Ovary (tissue), 10 donors: ENCODE measurements around the gene NDUFB6. TPM values are rescaled to one million over a fixed set of nuclear protein-coding genes. Genes with fewer than 3 reads are reported as not detected.
"Not testable (repeated sequence)": the region's sequence is repeated elsewhere in the genome, so short reads cannot be mapped to it uniquely, and the experiment has no call there.

ENCODE experiments used
- DNase-seq, 5 donors: peaks; one replicate each; pipeline ENCODE4 v3.0.0-alpha.2; 2019 to 2020
- H3K27ac ChIP-seq, 2 donors: fragments of 200-600 bp; one replicate each; pipeline versions ENCODE4 v1.5.1 to v1.8.0; 2019 to 2022
- H3K27me3 ChIP-seq: fragments of 200-600 bp; one replicate; pipeline ENCODE4 v1.8.0; 2022
- H3K36me3 ChIP-seq: fragments of 200-600 bp; sonication (generic); one replicate; pipeline ENCODE4 v1.5.1; 2019
- H3K4me1 ChIP-seq: one replicate; pipeline ENCODE4 v1.8.1; 2013; ENCODE audit warnings: mild to moderate bottlenecking, moderate library complexity; ENCODE audit not compliant: insufficient read depth
- H3K4me3 ChIP-seq: fragments of 200-600 bp; sonication (generic); one replicate; pipeline ENCODE4 v1.5.1; 2017
- H3K9me3 ChIP-seq, 2 donors: fragments of 200-600 bp in 1 of 2; sonication (generic) in 1 of 2; one replicate each; pipeline versions ENCODE4 v1.5.1 to v1.8.1; 2013 to 2019; ENCODE audit warnings: mild to moderate bottlenecking in 1 of 2, moderate library complexity in 1 of 2
- EP300 ChIP-seq: sonication (generic); formaldehyde crosslinking; IDR thresholded peaks from one replicate; pipeline ENCODE4 v1.6.1; 2017; ENCODE audit warnings: antibody characterized with exemption
- POLR2A ChIP-seq: fragments of 450-650 bp; IDR thresholded peaks from one replicate; pipeline ENCODE4 v1.6.1; 2017; ENCODE audit warnings: antibody characterized with exemption, mild to moderate bottlenecking, moderate library complexity
- WGBS, 3 donors: extraction: QIAGEN DNeasy Blood & Tissue Kit in 1 of 3; methylation state at CpG; one replicate each; pipeline versions ENCODE4 v1.1.5 to v1.1.7; 2013 to 2017; 5-methylcytosine and 5-hydroxymethylcytosine counted together
- intact Hi-C, 4 donors: fragments of 100-400 bp; cut with DNase I; formaldehyde crosslinking; loops; one replicate each; pipeline versions ENCODE4 v1.11.0 to v1.15.1; 2022 to 2023
- long read RNA-seq, 3 donors: library from polyadenylated mRNA in 2 of 3; unstranded in 2 of 3; transcript quantifications; one replicate each; pipeline ENCODE4 v2.0.0 and lab custom pipeline, GENCODE V29; 2021 to 2026
- polyA plus RNA-seq, 2 donors: library from polyadenylated mRNA; stranded (reverse); fragments of 200-250 nt in 1 of 2; fragments of 350-450 nt in 1 of 2; fragmentation: Illumina TruSeq in 1 of 2; extraction: RNeasy Lipid Tissue Mini Kit (QIAGEN cat#74804) in 1 of 2; gene quantifications; one replicate each; pipeline ENCODE4 v1.2.3, GENCODE V29; 2013 to 2014
- total RNA-seq, 7 donors: library from RNA; depleted of rRNA in 2 of 7; stranded (reverse); fragments of >200 nt in 2 of 7; fragmentation: NEBNext Ultra II Directional in 3 of 7; extraction: Animal tissue kit (Norgen Biotek cat#: 25700) in 3 of 7; gene quantifications; one replicate each; pipeline versions ENCODE4 v1.1.0 to v1.2.4, GENCODE V29; 2016 to 2023
- TF ChIP-seq, protein P1 (sequence below), 3 donors: fragments of 450-650 bp in 2 of 3; fragments of 200-600 bp in 1 of 3; IDR thresholded peaks; one replicate each; pipeline versions ENCODE4 v1.5.1 to v1.8.0; 2016 to 2022; ENCODE audit warnings: antibody characterized with exemption in 3 of 3, mild to moderate bottlenecking in 1 of 3
- donor health status: DM: no; HTN: no; CAD: no; lungs with moderate emphysema.
- donor health status: DM: no; HTN: no; CAD: no.
- donor health status: Bipolar disorder and iron deficiency.
- donor health status: DM: yes; HTN: yes; CAD: no.
- donor health status: DM: no; HTN: no; CAD: no.
- donor health status: DM: yes; HTN: yes; CAD: no.

Gene NDUFB6
- 10 to 100 TPM; 31.9 to 42.5 (median 38.8) TPM for total RNA-seq
- 10 to 100 TPM; 19.6 to 30.3 TPM for polyA plus RNA-seq
- long read RNA-seq, donor 1, transcript NDUFB6-203 (4 exons, 1,366 nt), result major isoform, 21 of 27 reads
- long read RNA-seq, donor 1, partial matches to known transcripts, result 5 of 27 reads
- long read RNA-seq, donor 1, other reads (novel, unspliced or antisense), result 0 of 27 reads
- long read RNA-seq, donor 2, transcript NDUFB6-203 (4 exons, 1,366 nt), result major isoform, 173 of 184 reads
- long read RNA-seq, donor 2, partial matches to known transcripts, result 0 of 184 reads
- long read RNA-seq, donor 2, other reads (novel, unspliced or antisense), result 5 of 184 reads
- long read RNA-seq, donor 3, transcript NDUFB6-203 (4 exons, 1,366 nt), result major isoform, 69 of 73 reads
- long read RNA-seq, donor 3, partial matches to known transcripts, result 0 of 73 reads
- long read RNA-seq, donor 3, other reads (novel, unspliced or antisense), result 2 of 73 reads

DNA sequence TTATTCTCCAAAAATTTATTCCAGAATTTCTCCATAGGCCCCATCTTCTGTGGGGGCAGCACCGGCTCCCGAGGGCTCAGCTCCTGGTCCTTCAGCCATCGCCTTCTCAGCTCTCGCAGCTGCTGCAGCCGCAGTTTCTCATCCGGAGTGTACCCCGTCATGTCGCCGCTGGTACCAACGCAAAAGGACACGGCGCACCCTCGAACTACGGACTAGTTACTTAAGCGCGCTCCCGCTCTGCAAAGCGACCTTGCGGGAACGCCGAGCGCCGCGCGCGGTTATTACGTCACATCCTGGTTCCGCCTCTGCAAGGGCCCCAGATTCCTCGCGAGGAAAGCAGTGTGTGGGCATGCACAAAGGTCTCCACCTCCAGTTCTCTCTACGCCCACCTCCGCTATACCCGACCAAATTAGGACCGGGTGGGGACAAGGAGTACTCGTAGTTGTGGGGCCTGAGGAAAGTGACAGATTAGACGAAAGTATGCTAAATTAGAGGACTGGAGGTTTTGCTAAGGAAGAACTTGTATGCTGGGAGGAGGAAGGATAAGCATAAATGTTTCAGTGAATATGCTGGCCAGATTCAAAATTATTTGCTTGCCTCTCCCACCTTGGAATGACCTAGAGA, at the start of gene NDUFB6:
TSS of gene NDUFB6 (minus strand) at position 260 of the 624 bp plus-strand sequence. CDS start at position 161, 99 bp downstream.
- peak; percentile 88 to 95 (median 92) for DNase-seq
- WGBS, 3 donors, result 0 to 1% (median 0%) methylated on average over 36 of the region's 36 CpGs

DNA sequence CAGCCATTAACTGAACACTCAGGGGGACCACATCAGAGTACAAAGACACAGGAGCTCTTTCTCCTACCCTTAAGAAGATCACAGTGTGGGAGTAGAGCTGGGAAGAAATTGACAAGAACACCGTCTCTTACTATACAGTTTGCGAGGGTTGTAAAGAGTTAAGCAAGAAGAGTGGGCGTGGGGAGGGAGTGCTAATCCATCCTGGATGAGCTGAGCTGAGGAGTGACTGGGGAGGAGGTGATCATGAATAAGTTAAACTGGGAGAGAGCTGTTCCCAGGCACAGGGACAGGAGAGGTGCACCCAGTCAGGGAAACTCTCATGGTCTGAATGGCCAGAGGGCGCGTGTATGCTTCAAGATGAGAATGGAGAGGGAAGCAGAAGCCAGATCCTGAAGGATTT, 45.3 kb upstream of the NDUFB6 start:
- TF ChIP-seq POLR2A (no peak), EP300 (no peak)
- H3K27ac ChIP-seq, result no peak overlapping the region
- no peak overlapping the region for H3K4me3 ChIP-seq
- H3K4me1 ChIP-seq, result no peaks in the 10 kb centered on the region
- 70 to 84% (median 74%) methylated on average over 5 of the region's 5 CpGs for WGBS, 3 donors
- H3K36me3 ChIP-seq, result no peaks in the 10 kb centered on the region
- no peak for DNase-seq
- intact Hi-C loops, result no loop called here
- no peaks in the 10 kb centered on the region for H3K9me3 ChIP-seq
- no peaks in the 10 kb centered on the region for H3K27me3 ChIP-seq

More for the DNA sequence above, at the start of gene NDUFB6:
- Histone ChIP-seq H3K27ac (peak within 1 kb of the TSS; percentile 63 to 73), H3K36me3 (no peaks in the 10 kb centered on the region), H3K4me3 (peak within 1 kb of the TSS; percentile 50), H3K9me3 (no peaks in the 10 kb centered on the region), H3K27me3 (no peaks in the 10 kb centered on the region), H3K4me1 (no peaks in the 10 kb centered on the region)
- peak; percentile 27 for TF ChIP-seq EP300
- TF ChIP-seq POLR2A, result peak; percentile 80
- TF ChIP-seq, protein P1, sequence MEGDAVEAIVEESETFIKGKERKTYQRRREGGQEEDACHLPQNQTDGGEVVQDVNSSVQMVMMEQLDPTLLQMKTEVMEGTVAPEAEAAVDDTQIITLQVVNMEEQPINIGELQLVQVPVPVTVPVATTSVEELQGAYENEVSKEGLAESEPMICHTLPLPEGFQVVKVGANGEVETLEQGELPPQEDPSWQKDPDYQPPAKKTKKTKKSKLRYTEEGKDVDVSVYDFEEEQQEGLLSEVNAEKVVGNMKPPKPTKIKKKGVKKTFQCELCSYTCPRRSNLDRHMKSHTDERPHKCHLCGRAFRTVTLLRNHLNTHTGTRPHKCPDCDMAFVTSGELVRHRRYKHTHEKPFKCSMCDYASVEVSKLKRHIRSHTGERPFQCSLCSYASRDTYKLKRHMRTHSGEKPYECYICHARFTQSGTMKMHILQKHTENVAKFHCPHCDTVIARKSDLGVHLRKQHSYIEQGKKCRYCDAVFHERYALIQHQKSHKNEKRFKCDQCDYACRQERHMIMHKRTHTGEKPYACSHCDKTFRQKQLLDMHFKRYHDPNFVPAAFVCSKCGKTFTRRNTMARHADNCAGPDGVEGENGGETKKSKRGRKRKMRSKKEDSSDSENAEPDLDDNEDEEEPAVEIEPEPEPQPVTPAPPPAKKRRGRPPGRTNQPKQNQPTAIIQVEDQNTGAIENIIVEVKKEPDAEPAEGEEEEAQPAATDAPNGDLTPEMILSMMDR (IDR thresholded peaks at IDR 0.05), result no peak
- intact Hi-C loops, result loop anchor here in 1 of 4 donors (2.0 kb wide), 1 partner anchor 194 kb away; no protein-coding TSS in a partner anchor

DNA sequence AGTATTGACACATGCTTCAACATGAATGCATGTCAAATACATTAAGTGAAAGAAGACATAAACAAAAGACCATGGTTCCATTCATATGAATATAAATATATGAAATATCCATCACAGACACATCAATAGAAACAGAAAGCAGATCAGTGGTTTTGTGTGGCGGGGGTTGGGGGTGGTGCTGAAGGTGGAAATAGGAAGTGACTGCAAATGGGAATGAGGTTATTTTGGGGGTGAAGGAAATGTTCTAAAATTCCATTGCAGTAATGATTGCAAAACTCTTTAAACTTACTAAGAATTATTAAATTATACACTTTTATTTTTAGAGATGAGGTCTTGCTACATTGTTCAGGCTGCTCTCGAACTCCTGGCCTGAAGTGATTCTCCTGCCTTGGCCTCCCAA, 33.9 kb upstream of the NDUFB6 start:
- no peak overlapping the region for H3K27ac ChIP-seq
- H3K4me3 ChIP-seq, result no peak overlapping the region
- no peaks in the 10 kb centered on the region for H3K9me3 ChIP-seq
- TF ChIP-seq EP300, result no peak
- TF ChIP-seq, protein P1 (IDR thresholded peaks at IDR 0.05), result no peak
- WGBS, 3 donors, result 89 to 92% (median 91%) methylated on average over 2 of the region's 2 CpGs
- no peaks in the 10 kb centered on the region for H3K27me3 ChIP-seq
- no peak for DNase-seq
- no peaks in the 10 kb centered on the region for H3K4me1 ChIP-seq
- no peaks in the 10 kb centered on the region for H3K36me3 ChIP-seq
- intact Hi-C loops, result no loop called here

DNA sequence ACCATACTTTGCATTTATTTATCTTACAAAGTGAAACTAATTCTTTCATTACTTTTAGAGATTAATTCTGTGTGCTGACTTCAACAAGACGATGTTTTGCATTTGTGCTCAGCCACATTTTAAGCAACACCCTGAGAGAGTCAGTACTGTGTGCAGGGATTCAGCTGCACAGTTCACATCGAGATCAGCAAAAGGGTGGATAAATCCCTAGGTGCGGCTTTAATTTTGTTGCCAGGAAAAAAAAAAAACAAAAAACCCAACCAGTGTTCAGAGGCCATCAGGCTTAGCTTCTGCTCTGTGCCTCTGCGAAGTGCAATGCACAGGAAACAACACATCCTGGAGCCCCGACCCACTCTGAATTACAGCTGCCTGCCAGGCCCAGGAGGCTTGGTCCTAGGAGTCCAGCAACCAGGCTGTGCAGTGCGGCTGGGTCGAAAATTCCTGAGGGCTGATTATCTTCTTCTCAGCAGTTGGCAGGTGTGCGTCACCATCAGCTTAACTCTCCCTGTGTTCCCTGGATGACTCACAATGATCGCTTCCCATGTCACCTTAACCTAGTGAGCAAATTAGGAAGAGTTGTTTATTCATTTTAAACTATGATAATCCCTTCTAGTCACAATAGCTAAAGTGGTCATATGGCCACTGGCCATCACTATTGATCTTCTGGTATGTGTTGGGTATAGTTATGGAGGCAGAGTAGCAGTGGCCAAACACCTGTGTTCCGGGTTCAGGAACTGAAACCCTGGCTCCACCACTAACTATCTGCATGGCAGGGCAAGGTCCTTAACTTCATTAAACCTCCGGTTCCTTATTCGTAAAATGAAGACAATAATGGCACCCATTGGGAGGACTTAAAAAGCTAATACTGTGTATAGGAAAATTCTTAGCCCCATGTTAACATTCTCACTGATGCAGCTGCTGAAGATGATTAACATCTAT, 31.2 kb upstream of the NDUFB6 start:
- H3K9me3 ChIP-seq, result no peaks in the 10 kb centered on the region
- no peaks in the 10 kb centered on the region for H3K4me1 ChIP-seq
- no peaks in the 10 kb centered on the region for H3K36me3 ChIP-seq
- no peaks in the 10 kb centered on the region for H3K27me3 ChIP-seq
- no peak overlapping the region for H3K4me3 ChIP-seq
- intact Hi-C loops, result no loop called here
- 33 to 53% (median 34%) methylated on average over 12 of the region's 12 CpGs for WGBS, 3 donors
- DNase-seq, result no peak
- no peak overlapping the region for H3K27ac ChIP-seq
- TF ChIP-seq, protein P1 (IDR thresholded peaks at IDR 0.05), result no peak
- no peak for TF ChIP-seq EP300
- no peak for TF ChIP-seq POLR2A

DNA sequence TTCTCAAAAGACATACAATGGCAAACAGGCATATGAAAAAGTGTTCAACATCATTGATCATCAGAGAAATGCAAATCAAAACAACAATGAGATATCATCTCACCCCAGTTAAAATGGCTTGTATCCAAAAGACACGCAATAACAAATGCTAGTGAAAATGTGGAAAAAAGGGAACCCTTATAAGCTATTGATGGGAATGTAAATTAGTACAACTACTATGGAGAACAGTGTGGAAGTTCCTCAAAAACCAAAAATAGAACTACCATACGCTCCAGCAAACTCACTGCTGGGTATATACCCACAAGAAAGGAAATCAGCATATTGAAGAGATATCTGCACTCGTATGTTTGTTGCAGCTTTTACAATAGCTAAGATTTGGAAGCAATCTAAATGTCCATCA, 26.1 kb upstream of the NDUFB6 start:
- 85 to 94% (median 92%) methylated on average over 3 of the region's 3 CpGs for WGBS, 3 donors
- intact Hi-C loops, DNase-seq: not testable (repeated sequence)

More for the DNA sequence above, 26.1 kb upstream of the NDUFB6 start:
- H3K27me3 ChIP-seq, H3K27ac ChIP-seq, H3K4me1 ChIP-seq, H3K36me3 ChIP-seq, H3K4me3 ChIP-seq, H3K9me3 ChIP-seq: not testable (repeated sequence)
